Muscle of back (tissue), 11 donors: ENCODE measurements around the gene PCLO. TPM values are rescaled to one million over a fixed set of nuclear protein-coding genes. Genes with fewer than 3 reads are reported as not detected.
"Not testable (repeated sequence)": the region's sequence is repeated elsewhere in the genome, so short reads cannot be mapped to it uniquely, and the experiment has no call there.

Experiments used
- DNase-seq, 3 donors: peaks; one replicate each; pipeline versions ENCODE4 v3.0.0 to v3.0.0-alpha.2; 2013
- polyA plus RNA-seq, 10 donors: library from polyadenylated mRNA; unstranded; fragments of 120-200 nt; gene quantifications; one replicate each; pipeline ENCODE4 v1.2.1, GENCODE V29; 2013; ENCODE audit not compliant: insufficient read length in 10 of 10

Gene PCLO
- polyA plus RNA-seq, 10 donors, result 0.39 to 1.2 (median 0.61) TPM

- no peak for DNase-seq
Observed at GRCh38 chr7:83130623-83131545, 31.8 kb downstream of the PCLO start.

- no peak for DNase-seq
Observed at GRCh38 chr7:83130191-83130590, 32.5 kb downstream of the PCLO start.

GRCh38 chr7:83119494-83119893 is 43.2 kb downstream of the PCLO start:
- DNase-seq, result no peak

- no peak for DNase-seq
Observed at GRCh38 chr7:83119026-83119382, 43.7 kb downstream of the PCLO start.

- no peak for DNase-seq
Observed at GRCh38 chr7:83118347-83119025, 44.2 kb downstream of the PCLO start.

- DNase-seq, result no peak
Observed at GRCh38 chr7:83117466-83117865, 45.2 kb downstream of the PCLO start.

- DNase-seq, result no peak
Observed at GRCh38 chr7:83111391-83111790, 51.3 kb downstream of the PCLO start.

GRCh38 chr7:83109352-83109751 is 53.3 kb downstream of the PCLO start:
- no peak for DNase-seq

GRCh38 chr7:83105948-83106347 is 56.7 kb downstream of the PCLO start:
- DNase-seq, result no peak

- DNase-seq, result no peak
Observed at GRCh38 chr7:83105063-83105462, 57.6 kb downstream of the PCLO start.

- DNase-seq, result no peak
Observed at GRCh38 chr7:83101530-83101929, 61.2 kb downstream of the PCLO start.

GRCh38 chr7:83096065-83096580 is 66.6 kb downstream of the PCLO start:
- no peak for DNase-seq

GRCh38 chr7:83085299-83085698 is 77.4 kb downstream of the PCLO start:
- DNase-seq, result no peak

- DNase-seq, result not testable (repeated sequence)
Observed at GRCh38 chr7:83079879-83080278, 82.8 kb downstream of the PCLO start.

GRCh38 chr7:83077328-83077727 is 85.4 kb downstream of the PCLO start:
- no peak for DNase-seq

GRCh38 chr7:83072576-83073517 is 89.8 kb downstream of the PCLO start:
- DNase-seq, result no peak

GRCh38 chr7:83065714-83066113 is 97.0 kb downstream of the PCLO start:
- DNase-seq, result no peak

GRCh38 chr7:83060218-83060617 is 102.5 kb downstream of the PCLO start:
- peak in 1 of 3 donors; percentile 4 for DNase-seq

GRCh38 chr7:83058667-83059066 is 104.0 kb downstream of the PCLO start:
- DNase-seq, result no peak

GRCh38 chr7:83055197-83055596 is 107.5 kb downstream of the PCLO start:
- no peak for DNase-seq

GRCh38 chr7:83054472-83054871 is 108.2 kb downstream of the PCLO start:
- DNase-seq, result no peak

GRCh38 chr7:83053965-83054364 is 108.7 kb downstream of the PCLO start:
- no peak for DNase-seq
